Upper lobe of left lung (tissue), 6 donors: ENCODE data around the gene MKNK1. TPM values are rescaled to one million over a fixed set of nuclear protein-coding genes. Genes with fewer than 3 reads are reported as not detected.

Experiments
- ATAC-seq, 2 donors: fragments of 200-7000 bp; cut with Tn5 transposase; one replicate each; pipeline ENCODE4 v1.9.1; 2022; ENCODE audit warnings: mild to moderate bottlenecking in 2 of 2, moderate library complexity in 2 of 2; ENCODE audit not compliant: low FRiP score in 2 of 2
- DNase-seq, 2 donors: peaks; one replicate each; pipeline ENCODE4 v3.0.0-alpha.2; 2019 to 2020
- H3K27ac ChIP-seq, 4 donors: fragments of 200-600 bp; sonication (generic); one replicate each; pipeline ENCODE4 v1.5.1; 2016 to 2019
- H3K27me3 ChIP-seq, 4 donors: fragments of 200-600 bp; sonication (generic); one replicate each; pipeline ENCODE4 v1.5.1; 2017 to 2019
- H3K36me3 ChIP-seq, 4 donors: fragments of 200-600 bp; sonication (generic); one replicate each; pipeline ENCODE4 v1.5.1; 2016 to 2019
- H3K4me1 ChIP-seq, 4 donors: fragments of 200-600 bp; sonication (generic); one replicate each; pipeline ENCODE4 v1.5.1; 2018 to 2019
- H3K4me3 ChIP-seq, 4 donors: fragments of 200-600 bp; sonication (generic); one replicate each; pipeline ENCODE4 v1.5.1; 2017 to 2019; ENCODE audit warnings: mild to moderate bottlenecking in 2 of 4, moderate library complexity in 1 of 4
- H3K9me3 ChIP-seq, 4 donors: fragments of 200-600 bp; sonication (generic); one replicate each; pipeline ENCODE4 v1.5.1; 2018 to 2019
- EP300 ChIP-seq, 4 donors: sonication (generic); formaldehyde crosslinking; IDR thresholded peaks; one replicate each; pipeline ENCODE4 v1.5.1; 2017; ENCODE audit warnings: antibody characterized with exemption in 4 of 4, control low read depth in 2 of 4
- POLR2A ChIP-seq, 4 donors: fragments of 450-650 bp; IDR thresholded peaks; one replicate each; pipeline ENCODE4 v1.5.1; 2016 to 2017; ENCODE audit warnings: antibody characterized with exemption in 4 of 4, mild to moderate bottlenecking in 2 of 4
- POLR2AphosphoS5 ChIP-seq, 2 donors: sonication (generic); formaldehyde crosslinking; IDR thresholded peaks; one replicate each; pipeline ENCODE4 v1.5.1; 2017; ENCODE audit warnings: antibody characterized with exemption in 2 of 2
- WGBS, 2 donors: methylation state at CpG; one replicate each; pipeline ENCODE4 v1.1.5; 2017 to 2018; 5-methylcytosine and 5-hydroxymethylcytosine counted together
- total RNA-seq, 6 donors: library from RNA; depleted of rRNA in 4 of 6; stranded (reverse); fragments of >200 nt in 4 of 6; gene quantifications; one replicate each; pipeline versions ENCODE4 v1.1.0 to v1.2.1, GENCODE V29; 2016 to 2021
- TF ChIP-seq, protein P1 (sequence below), 6 experiments: fragments of 450-650 bp in 4 of 6; fragments of 200-600 bp in 2 of 6; sonication (generic) in 2 of 6; IDR thresholded peaks; one replicate each; pipeline ENCODE4 v1.5.1; 2016 to 2019; ENCODE audit warnings: antibody characterized with exemption in 6 of 6
- donor health status: DM: no; HTN: no; CAD: no; lungs with moderate emphysema.
- donor health status: DM: no; HTN: yes; CAD: no; lungs with severe emphysema.

Gene MKNK1
- total RNA-seq, 6 donors from 2014 or later: 45.7 to 174 (median 62.2) TPM

DNA sequence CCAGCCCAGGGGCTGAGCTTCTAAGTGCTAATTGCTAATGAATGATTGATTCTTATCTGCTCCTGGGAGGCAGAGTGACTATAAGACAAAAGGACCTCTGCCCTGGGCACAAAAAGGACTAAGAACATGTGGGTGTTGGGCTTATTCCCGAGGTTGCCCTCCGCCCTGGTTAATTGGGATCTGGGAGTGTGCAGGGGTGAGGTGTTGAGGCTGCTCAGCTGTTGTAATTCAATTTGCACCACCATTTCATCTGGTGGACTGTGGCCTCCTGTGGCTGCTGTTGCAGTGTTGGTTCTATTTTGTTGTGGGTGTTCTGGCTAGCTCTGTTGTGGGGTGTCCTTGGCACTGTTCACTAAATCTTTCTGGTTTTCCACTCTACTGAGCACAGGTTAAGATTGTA, 65.9 kb downstream of the MKNK1 start:
- H3K36me3 ChIP-seq: no peaks in the 10 kb centered on the region
- ATAC-seq: no peak
- no peaks in the 10 kb centered on the region for H3K9me3 ChIP-seq
- TF ChIP-seq EP300 (IDR thresholded peaks at IDR 0.05) (no peak), POLR2AphosphoS5 (IDR thresholded peaks at IDR 0.05) (no peak), POLR2A (IDR thresholded peaks at IDR 0.05) (no peak)
- TF ChIP-seq, protein P1, sequence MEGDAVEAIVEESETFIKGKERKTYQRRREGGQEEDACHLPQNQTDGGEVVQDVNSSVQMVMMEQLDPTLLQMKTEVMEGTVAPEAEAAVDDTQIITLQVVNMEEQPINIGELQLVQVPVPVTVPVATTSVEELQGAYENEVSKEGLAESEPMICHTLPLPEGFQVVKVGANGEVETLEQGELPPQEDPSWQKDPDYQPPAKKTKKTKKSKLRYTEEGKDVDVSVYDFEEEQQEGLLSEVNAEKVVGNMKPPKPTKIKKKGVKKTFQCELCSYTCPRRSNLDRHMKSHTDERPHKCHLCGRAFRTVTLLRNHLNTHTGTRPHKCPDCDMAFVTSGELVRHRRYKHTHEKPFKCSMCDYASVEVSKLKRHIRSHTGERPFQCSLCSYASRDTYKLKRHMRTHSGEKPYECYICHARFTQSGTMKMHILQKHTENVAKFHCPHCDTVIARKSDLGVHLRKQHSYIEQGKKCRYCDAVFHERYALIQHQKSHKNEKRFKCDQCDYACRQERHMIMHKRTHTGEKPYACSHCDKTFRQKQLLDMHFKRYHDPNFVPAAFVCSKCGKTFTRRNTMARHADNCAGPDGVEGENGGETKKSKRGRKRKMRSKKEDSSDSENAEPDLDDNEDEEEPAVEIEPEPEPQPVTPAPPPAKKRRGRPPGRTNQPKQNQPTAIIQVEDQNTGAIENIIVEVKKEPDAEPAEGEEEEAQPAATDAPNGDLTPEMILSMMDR (IDR thresholded peaks at IDR 0.05): no peak
- 70 to 75% methylated on average over 2 of the region's 2 CpGs for WGBS, 2 donors
- no peak overlapping the region for H3K27ac ChIP-seq
- no peak for DNase-seq
- H3K4me3 ChIP-seq: no peak overlapping the region
- H3K27me3 ChIP-seq: peaks cover 0 to 4% (median 0%) of the 10 kb centered on the region in 4 donors
- peaks cover 5 to 6% (median 5%) of the 10 kb centered on the region in 4 donors for H3K4me1 ChIP-seq

DNA sequence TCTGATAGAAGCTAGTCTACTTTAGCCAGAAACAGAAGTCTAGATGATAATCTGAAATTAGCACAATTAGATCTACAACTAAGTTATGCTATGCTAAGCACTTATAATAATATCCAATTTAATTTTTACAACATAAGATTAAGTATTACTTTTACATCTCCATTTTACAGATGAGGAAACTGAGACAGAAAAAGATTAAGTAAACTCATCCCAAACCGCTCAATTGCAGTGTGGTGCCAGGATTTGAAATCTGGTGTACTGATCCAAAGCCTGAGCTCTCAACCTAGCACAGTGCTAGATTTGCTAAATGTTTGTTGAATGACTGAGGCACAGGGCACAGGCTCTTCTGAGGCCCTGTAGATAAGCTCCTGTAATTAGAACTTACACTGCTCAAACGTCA, 66.4 kb downstream of the MKNK1 start:
- ATAC-seq: no peak

DNA sequence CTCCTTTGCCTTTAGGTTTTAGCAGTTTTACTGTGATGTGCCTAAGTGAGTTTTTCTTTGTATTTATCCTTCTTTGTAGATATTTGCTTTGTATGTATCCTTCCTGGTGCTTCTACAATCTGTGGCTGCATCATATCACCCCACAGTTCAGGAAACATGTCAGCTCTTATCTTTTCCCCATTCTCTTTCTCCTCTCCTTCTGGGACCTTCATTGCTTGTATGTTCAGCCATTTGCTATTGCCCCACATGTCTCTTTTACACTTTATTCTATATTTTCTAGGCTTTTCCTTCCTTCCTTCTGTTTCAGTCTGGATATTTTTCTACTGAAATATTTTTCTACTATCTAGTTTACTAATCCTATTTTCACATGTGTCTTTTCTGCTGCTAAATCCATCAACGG, 67.5 kb downstream of the MKNK1 start:
- Histone ChIP-seq H3K4me3 (no peak overlapping the region), H3K27ac (no peak overlapping the region), H3K4me1 (peaks cover 5 to 15% (median 6%) of the 10 kb centered on the region in 4 donors), H3K27me3 (peaks cover 0 to 2% (median 0%) of the 10 kb centered on the region in 4 donors), H3K9me3 (no peaks in the 10 kb centered on the region), H3K36me3 (no peaks in the 10 kb centered on the region)
- ATAC-seq (no peak), DNase-seq (no peak)
- TF ChIP-seq POLR2A (IDR thresholded peaks at IDR 0.05) (no peak), EP300 (IDR thresholded peaks at IDR 0.05) (no peak), POLR2AphosphoS5 (IDR thresholded peaks at IDR 0.05) (no peak)
- TF ChIP-seq, protein P1 (IDR thresholded peaks at IDR 0.05): no peak
- 96 to 100% methylated on average over 1 of the region's 1 CpG for WGBS, 2 donors

More for the DNA sequence above, 66.4 kb downstream of the MKNK1 start:
- DNase-seq: no peak
- Histone ChIP-seq H3K36me3 (no peaks in the 10 kb centered on the region), H3K27ac (no peak overlapping the region), H3K27me3 (peaks cover 0 to 2% (median 0%) of the 10 kb centered on the region in 4 donors), H3K9me3 (no peaks in the 10 kb centered on the region), H3K4me3 (no peak overlapping the region), H3K4me1 (peaks cover 5 to 11% (median 6%) of the 10 kb centered on the region in 4 donors)
- 67% methylated on average over 2 of the region's 2 CpGs for WGBS, 2 donors
- TF ChIP-seq EP300 (IDR thresholded peaks at IDR 0.05): no peak
- TF ChIP-seq POLR2AphosphoS5 (IDR thresholded peaks at IDR 0.05): no peak
- TF ChIP-seq, protein P1 (IDR thresholded peaks at IDR 0.05): no peak
- TF ChIP-seq POLR2A (IDR thresholded peaks at IDR 0.05): no peak

DNA sequence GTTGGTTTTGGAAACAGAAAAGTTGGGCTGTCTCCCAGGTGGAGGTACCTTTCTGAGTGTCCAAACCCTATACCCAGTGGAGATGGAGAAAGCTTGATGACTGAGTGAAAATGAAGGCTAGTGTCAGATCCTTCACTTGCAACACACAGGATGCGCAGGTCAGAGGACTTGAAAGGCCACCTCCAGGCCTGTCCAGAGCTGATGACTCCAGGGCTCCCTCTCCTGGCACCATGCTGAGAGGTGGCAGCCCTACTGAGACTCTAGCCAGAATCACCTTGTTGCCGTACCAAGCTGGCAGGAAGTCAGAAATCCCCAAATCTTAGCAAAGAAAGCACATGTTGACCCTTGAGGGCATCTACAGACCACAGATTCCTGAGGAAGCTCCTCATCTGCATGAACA, 69.0 kb downstream of the MKNK1 start:
- peak in 1 of 2 donors; percentile 42 for DNase-seq
- ATAC-seq: no peak
- TF ChIP-seq, protein P1 (IDR thresholded peaks at IDR 0.05): peak in 2 of 6 experiments; percentile 8 to 17
- TF ChIP-seq POLR2A (IDR thresholded peaks at IDR 0.05): no peak
- Histone ChIP-seq H3K4me1 (peaks cover 5 to 15% (median 6%) of the 10 kb centered on the region in 4 donors), H3K27me3 (peaks cover 0 to 2% (median 0%) of the 10 kb centered on the region in 4 donors), H3K36me3 (no peaks in the 10 kb centered on the region), H3K4me3 (no peak overlapping the region), H3K27ac (no peak overlapping the region), H3K9me3 (no peaks in the 10 kb centered on the region)
- 60 to 80% methylated on average over 1 to 2 of the region's 2 CpGs for WGBS, 2 donors
